H7 (cell line): ENCODE measurements around the gene VPS18. TPM values are rescaled to one million over a fixed set of nuclear protein-coding genes. Genes with fewer than 3 reads are reported as not detected.

ENCODE experiments used
- DNase-seq: peaks from one replicate; pipeline ENCODE4 v3.0.0; 2012
- H3K27me3 ChIP-seq: 2 replicates; pipeline ENCODE4 v1.6.0; 2011; ENCODE audit warnings: mild to moderate bottlenecking, low read length; ENCODE audit not compliant: control insufficient read depth, insufficient read depth
- H3K36me3 ChIP-seq: replicated peaks from 2 replicates; pipeline ENCODE4 v1.5.1; 2011; ENCODE audit warnings: low read length; ENCODE audit not compliant: control insufficient read depth, insufficient read depth
- H3K4me3 ChIP-seq: 2 replicates; pipeline ENCODE4 v1.5.1; 2011; ENCODE audit warnings: low read depth, mild to moderate bottlenecking, control low read depth, low read length, moderate library complexity; ENCODE audit not compliant: insufficient read depth
- total RNA-seq: library from RNA; depleted of rRNA; stranded (reverse); fragments of >200 nt; shearing (Covaris generic); gene quantifications from 2 replicates; pipeline ENCODE4 v1.2.3, GENCODE V29; 2014

Gene VPS18
- total RNA-seq, 1 experiment from 2014 or later, result 39.5 TPM

GRCh38 chr15:40928821-40929659 lies 34.8 kb downstream of the VPS18 start, which contains the start of gene DLL4:
Gene DLL4 (plus strand): TSS chr15:40929340. CDS start chr15:40929669, 329 bp downstream.
- Histone ChIP-seq H3K27me3 (peaks cover 90% of the 10 kb centered on the region), H3K4me3 (peak within 1 kb of the TSS; percentile 46), H3K36me3 (no peaks in the 10 kb centered on the region)
- peak; percentile 98 for DNase-seq

- Histone ChIP-seq H3K4me3 (peak overlapping the region; percentile 46), H3K27me3 (peaks cover 83% of the 10 kb centered on the region), H3K36me3 (no peaks in the 10 kb centered on the region)
- peak; percentile 81 for DNase-seq
Measured at GRCh38 chr15:40929660-40930429, 35.6 kb downstream of the VPS18 start.

DNA sequence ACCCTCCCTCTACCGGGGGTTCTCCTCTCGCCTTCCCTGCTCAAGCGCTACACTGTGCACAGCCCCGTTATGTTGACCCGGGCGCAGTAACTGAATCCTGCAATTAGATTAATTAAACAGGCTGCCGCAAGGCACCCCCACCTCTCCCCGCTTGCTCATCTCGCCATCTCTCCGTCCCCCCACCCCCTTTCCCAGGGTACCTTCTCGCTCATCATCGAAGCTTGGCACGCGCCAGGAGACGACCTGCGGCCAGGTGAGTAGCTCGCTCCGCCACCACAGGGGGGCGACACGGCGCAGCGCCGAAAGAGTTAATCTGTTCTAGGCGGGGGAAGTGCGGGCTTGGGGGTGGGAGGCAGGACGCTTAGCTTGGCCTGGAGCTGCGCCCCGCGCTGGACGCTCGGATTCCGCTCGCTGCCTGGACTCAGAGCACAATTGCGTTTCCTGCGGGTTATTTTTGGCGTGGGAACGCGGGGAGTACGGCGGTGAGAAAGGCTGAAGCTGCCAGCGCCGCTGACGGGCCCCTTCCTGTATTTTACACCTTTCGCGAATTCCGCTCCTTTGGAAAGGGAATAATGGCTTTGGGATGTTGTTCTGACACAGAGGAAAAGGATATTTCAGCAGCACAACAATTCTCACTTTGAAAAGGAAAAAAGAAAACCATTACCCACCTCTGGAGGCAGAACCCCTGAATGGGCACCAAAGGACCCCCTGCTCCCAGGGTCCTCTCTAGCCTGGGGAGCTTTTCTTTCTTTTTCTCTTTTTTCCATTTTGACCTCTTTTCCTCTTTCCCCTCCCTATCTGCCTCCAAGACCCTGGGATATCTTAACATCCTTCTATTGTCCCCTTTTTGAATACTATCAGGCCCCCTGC lies 36.4 kb downstream of the VPS18 start:
- H3K27me3 ChIP-seq, result peaks cover 75% of the 10 kb centered on the region
- peak; percentile 95 for DNase-seq
- peak overlapping the region; percentile 46 for H3K4me3 ChIP-seq
- no peaks in the 10 kb centered on the region for H3K36me3 ChIP-seq

GRCh38 chr15:40931300-40932142 lies 37.3 kb downstream of the VPS18 start:
- H3K36me3 ChIP-seq, result no peaks in the 10 kb centered on the region
- H3K4me3 ChIP-seq, result no peak overlapping the region
- peaks cover 66% of the 10 kb centered on the region for H3K27me3 ChIP-seq
- DNase-seq, result no peak

- Histone ChIP-seq H3K36me3 (no peaks in the 10 kb centered on the region), H3K4me3 (no peak overlapping the region), H3K27me3 (peaks cover 60% of the 10 kb centered on the region)
- no peak for DNase-seq
Measured at GRCh38 chr15:40932156-40932555, 37.9 kb downstream of the VPS18 start.

- no peak overlapping the region for H3K4me3 ChIP-seq
- no peaks in the 10 kb centered on the region for H3K36me3 ChIP-seq
- DNase-seq, result no peak
- H3K27me3 ChIP-seq, result peaks cover 52% of the 10 kb centered on the region
Measured at GRCh38 chr15:40932649-40933516, 38.6 kb downstream of the VPS18 start.

GRCh38 chr15:40933517-40933902 lies 39.3 kb downstream of the VPS18 start:
- Histone ChIP-seq H3K4me3 (no peak overlapping the region), H3K36me3 (no peaks in the 10 kb centered on the region), H3K27me3 (peaks cover 47% of the 10 kb centered on the region)
- DNase-seq, result no peak

DNA sequence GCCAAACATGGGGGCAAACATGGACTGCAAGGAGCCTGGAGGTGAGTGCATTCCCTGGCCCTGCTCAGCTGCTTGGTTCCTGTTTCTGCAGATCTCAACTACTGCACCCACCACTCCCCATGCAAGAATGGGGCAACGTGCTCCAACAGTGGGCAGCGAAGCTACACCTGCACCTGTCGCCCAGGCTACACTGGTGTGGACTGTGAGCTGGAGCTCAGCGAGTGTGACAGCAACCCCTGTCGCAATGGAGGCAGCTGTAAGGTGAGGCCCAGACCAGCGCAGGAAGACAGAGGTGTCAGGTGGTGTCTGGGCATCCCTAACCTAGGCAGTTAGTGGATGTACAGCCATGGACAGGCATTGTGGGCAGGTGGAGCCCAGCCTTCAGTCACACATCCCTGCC lies 40.2 kb downstream of the VPS18 start:
- DNase-seq, result no peak
- Histone ChIP-seq H3K36me3 (no peaks in the 10 kb centered on the region), H3K27me3 (peaks cover 37% of the 10 kb centered on the region), H3K4me3 (no peak overlapping the region)

- DNase-seq, result no peak
- Histone ChIP-seq H3K27me3 (peaks cover 30% of the 10 kb centered on the region), H3K4me3 (no peak overlapping the region), H3K36me3 (no peaks in the 10 kb centered on the region)
Measured at GRCh38 chr15:40936234-40936708, 42.0 kb downstream of the VPS18 start.

GRCh38 chr15:40936709-40937666 lies 42.7 kb downstream of the VPS18 start:
- DNase-seq, result peak; percentile 82
- no peaks in the 10 kb centered on the region for H3K36me3 ChIP-seq
- H3K4me3 ChIP-seq, result no peak overlapping the region
- peaks cover 24% of the 10 kb centered on the region for H3K27me3 ChIP-seq

DNA sequence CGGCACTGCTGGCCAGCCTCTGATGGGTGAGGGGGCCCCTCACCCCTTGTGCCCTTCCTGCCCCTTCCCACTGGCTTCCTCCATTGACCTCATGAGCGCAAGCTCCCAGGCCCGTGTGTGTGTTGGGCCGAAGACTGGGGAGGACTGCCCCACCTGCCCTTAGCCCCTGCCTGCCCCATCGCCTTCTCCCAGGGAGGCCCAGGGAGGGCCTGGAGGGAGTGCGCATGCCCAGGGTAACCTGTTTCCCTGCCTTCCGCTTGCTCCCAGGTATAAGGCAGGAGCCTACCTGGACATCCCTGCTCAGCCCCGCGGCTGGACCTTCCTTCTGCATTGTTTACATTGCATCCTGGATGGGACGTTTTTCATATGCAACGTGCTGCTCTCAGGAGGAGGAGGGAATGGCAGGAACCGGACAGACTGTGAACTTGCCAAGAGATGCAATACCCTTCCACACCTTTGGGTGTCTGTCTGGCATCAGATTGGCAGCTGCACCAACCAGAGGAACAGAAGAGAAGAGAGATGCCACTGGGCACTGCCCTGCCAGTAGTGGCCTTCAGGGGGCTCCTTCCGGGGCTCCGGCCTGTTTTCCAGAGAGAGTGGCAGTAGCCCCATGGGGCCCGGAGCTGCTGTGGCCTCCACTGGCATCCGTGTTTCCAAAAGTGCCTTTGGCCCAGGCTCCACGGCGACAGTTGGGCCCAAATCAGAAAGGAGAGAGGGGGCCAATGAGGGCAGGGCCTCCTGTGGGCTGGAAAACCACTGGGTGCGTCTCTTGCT lies 43.7 kb downstream of the VPS18 start:
- Histone ChIP-seq H3K4me3 (no peak overlapping the region), H3K36me3 (no peaks in the 10 kb centered on the region), H3K27me3 (peaks cover 20% of the 10 kb centered on the region)
- peak; percentile 83 for DNase-seq
